Progenitor cell of endocrine pancreas (in vitro differentiated cells): Measurements from ENCODE around the gene KRTAP5-5. TPM values are rescaled to one million over a fixed set of nuclear protein-coding genes. Genes with fewer than 3 reads are reported as not detected.
"Not testable (repeated sequence)": the region's sequence is repeated elsewhere in the genome, so short reads cannot be mapped to it uniquely, and the experiment has no call there.

Experiments
- DNase-seq: peaks from one replicate; pipeline ENCODE4 v3.0.0; 2021; ENCODE audit warnings: low spot score; ENCODE audit not compliant: unreplicated experiment
- H3K27ac Mint-ChIP-seq: 2 replicates; pipeline ENCODE4 v1.8.0; 2021; ENCODE audit warnings: mild to moderate bottlenecking, moderate library complexity, mixed read lengths
- H3K27me3 Mint-ChIP-seq: 2 replicates; pipeline ENCODE4 v1.8.0; 2021; ENCODE audit warnings: mixed read lengths
- H3K36me3 Mint-ChIP-seq: 2 replicates; pipeline ENCODE4 v1.8.0; 2022; ENCODE audit warnings: mixed read lengths; ENCODE audit not compliant: insufficient read depth
- H3K4me1 Mint-ChIP-seq: 2 replicates; pipeline ENCODE4 v1.8.0; 2021; ENCODE audit warnings: low read depth, mixed read lengths
- H3K4me3 Mint-ChIP-seq: 2 replicates; pipeline ENCODE4 v1.8.0; 2021; ENCODE audit warnings: low read depth, mild to moderate bottlenecking, moderate library complexity, mixed read lengths
- H3K9me3 Mint-ChIP-seq: 2 replicates; pipeline ENCODE4 v1.8.0; 2021; ENCODE audit warnings: low read depth, mixed read lengths
- total RNA-seq: library from RNA; stranded (reverse); gene quantifications from 2 replicates; pipeline ENCODE4 v1.2.1, GENCODE V29; 2021
- TF ChIP-seq, protein P1 (sequence below): fragments of 200-600 bp; sonication (generic); IDR thresholded peaks from one replicate; pipeline ENCODE4 v1.5.0; 2021; ENCODE audit warnings: antibody characterized with exemption, mild to moderate bottlenecking; ENCODE audit not compliant: unreplicated experiment

KRTAP5-5 gene
- total RNA-seq, 1 donor from 2014 or later, result not detected

DNA sequence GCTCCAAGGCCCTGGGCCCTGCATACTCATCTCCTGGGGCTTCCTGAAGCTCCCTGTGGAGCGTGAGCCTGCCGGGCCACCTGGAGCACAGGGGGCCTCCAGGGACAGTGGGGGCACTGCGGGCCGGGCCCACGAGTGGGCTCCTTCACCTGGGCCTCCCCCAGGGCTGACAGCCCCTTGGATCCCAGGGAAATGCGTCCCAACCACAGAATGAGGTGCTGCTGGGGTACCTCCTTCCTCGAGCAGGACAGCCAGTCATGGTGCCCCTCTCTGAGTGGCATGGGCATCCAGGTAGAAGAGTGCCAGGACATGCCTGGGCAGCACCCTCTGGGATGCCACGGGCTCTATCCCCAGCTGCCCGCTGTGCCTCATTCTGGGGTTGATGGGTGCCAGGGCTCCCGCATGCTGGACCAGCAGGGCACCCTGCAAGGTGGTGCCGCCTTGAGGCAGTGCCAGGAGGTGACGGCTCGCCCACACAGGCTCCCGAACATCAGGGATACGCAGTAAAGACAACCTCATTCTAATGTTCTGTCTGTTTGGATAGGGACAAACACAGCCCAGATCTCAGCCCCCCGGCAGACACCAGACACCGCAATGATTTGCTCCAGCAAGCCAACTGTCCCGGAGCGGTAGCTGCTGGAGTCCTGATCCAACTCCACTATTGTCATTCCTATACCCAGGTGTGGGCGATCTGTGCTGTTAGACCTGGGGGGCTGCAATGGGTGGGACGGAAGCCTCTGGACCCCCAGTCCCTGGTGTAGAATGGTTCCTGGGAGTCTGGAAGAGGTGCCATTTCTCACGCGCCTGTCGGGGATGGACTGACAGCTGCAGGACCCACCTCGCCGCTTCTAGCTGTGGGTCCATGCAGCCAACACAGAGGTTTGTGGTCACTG is 25.8 kb downstream of the KRTAP5-5 start:
- TF ChIP-seq, protein P1, sequence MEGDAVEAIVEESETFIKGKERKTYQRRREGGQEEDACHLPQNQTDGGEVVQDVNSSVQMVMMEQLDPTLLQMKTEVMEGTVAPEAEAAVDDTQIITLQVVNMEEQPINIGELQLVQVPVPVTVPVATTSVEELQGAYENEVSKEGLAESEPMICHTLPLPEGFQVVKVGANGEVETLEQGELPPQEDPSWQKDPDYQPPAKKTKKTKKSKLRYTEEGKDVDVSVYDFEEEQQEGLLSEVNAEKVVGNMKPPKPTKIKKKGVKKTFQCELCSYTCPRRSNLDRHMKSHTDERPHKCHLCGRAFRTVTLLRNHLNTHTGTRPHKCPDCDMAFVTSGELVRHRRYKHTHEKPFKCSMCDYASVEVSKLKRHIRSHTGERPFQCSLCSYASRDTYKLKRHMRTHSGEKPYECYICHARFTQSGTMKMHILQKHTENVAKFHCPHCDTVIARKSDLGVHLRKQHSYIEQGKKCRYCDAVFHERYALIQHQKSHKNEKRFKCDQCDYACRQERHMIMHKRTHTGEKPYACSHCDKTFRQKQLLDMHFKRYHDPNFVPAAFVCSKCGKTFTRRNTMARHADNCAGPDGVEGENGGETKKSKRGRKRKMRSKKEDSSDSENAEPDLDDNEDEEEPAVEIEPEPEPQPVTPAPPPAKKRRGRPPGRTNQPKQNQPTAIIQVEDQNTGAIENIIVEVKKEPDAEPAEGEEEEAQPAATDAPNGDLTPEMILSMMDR, result no peak
- H3K4me1 Mint-ChIP-seq, result peaks cover 25% of the 10 kb centered on the region
- no peak overlapping the region for H3K27ac Mint-ChIP-seq
- peaks cover 11% of the 10 kb centered on the region for H3K27me3 Mint-ChIP-seq
- H3K4me3 Mint-ChIP-seq, result no peak overlapping the region
- no peak for DNase-seq
- H3K9me3 Mint-ChIP-seq, result no peaks in the 10 kb centered on the region
- no peaks in the 10 kb centered on the region for H3K36me3 Mint-ChIP-seq

DNA sequence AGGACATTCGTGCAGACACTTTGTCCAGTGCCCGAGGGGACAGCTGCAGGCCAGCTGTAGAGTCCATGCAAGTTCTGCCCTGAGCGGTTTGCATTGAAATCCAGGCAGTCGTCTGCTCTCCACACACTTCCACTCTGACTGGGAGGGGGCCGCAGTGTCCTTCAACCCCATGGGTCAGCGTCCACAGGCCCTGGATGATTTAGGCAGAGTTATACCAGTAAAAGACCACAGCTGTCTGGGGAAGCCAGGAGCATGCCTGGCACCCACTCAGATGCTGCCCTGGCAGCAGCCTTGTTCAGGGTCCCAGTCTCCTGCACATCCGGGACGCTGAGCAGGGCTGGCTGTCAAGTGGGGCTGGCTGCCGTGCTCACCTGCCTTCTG is 26.5 kb downstream of the KRTAP5-5 start:
- no peak overlapping the region for H3K4me3 Mint-ChIP-seq
- no peak for DNase-seq
- no peaks in the 10 kb centered on the region for H3K36me3 Mint-ChIP-seq
- peaks cover 7% of the 10 kb centered on the region for H3K27me3 Mint-ChIP-seq
- no peak overlapping the region for H3K27ac Mint-ChIP-seq
- H3K9me3 Mint-ChIP-seq, result no peaks in the 10 kb centered on the region
- peaks cover 29% of the 10 kb centered on the region for H3K4me1 Mint-ChIP-seq
- TF ChIP-seq, protein P1, result no peak

DNA sequence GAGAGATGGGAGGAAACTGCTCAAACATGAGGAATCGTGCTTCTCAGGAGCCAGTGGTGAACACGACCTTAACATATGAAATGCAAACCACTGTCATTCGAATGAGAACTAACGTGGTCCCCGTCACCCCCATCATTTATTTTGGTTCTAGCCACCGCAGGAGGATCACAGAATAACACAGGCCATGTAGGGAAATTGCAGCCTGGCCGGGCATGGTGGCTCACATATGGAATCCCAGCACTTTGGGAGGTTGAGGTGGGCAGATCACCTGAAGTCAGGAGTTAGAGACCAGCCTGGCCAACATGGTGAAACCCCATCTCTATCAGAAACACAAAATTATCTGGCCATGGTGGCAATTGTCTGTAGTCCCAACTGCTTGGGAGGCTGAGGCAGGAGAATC is 27.1 kb downstream of the KRTAP5-5 start:
- H3K36me3 Mint-ChIP-seq, result no peaks in the 10 kb centered on the region
- peaks cover 32% of the 10 kb centered on the region for H3K4me1 Mint-ChIP-seq
- no peak overlapping the region for H3K4me3 Mint-ChIP-seq
- TF ChIP-seq, protein P1, result no peak
- H3K27ac Mint-ChIP-seq, result peak overlapping the region; percentile 74
- H3K9me3 Mint-ChIP-seq, result no peaks in the 10 kb centered on the region
- peaks cover 2% of the 10 kb centered on the region for H3K27me3 Mint-ChIP-seq
- DNase-seq, result no peak

DNA sequence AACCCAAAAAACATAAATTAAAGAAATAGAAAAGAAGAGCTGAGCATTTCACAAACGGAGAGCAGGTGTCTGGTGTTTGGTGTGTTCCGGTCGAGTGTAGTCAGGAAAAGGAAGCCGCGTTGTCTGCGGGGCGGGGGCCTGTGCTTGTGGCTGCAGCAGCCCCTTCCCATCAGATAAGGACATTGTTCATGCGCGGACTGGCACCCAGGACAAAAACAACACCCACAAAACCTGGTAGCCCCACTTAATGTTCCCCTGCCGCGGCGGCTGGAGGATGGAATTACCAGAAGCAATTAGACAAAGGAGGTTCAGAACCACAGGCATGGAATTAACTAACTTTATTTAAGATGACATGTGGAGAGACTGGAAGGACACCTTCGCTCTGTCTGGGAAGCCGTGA is 29.9 kb downstream of the KRTAP5-5 start:
- no peaks in the 10 kb centered on the region for H3K36me3 Mint-ChIP-seq
- TF ChIP-seq, protein P1, result no peak
- no peaks in the 10 kb centered on the region for H3K9me3 Mint-ChIP-seq
- peak overlapping the region; percentile 92 for H3K27ac Mint-ChIP-seq
- H3K4me1 Mint-ChIP-seq, result peaks cover 33% of the 10 kb centered on the region
- H3K27me3 Mint-ChIP-seq, result no peaks in the 10 kb centered on the region
- DNase-seq, result no peak
- H3K4me3 Mint-ChIP-seq, result no peak overlapping the region

DNA sequence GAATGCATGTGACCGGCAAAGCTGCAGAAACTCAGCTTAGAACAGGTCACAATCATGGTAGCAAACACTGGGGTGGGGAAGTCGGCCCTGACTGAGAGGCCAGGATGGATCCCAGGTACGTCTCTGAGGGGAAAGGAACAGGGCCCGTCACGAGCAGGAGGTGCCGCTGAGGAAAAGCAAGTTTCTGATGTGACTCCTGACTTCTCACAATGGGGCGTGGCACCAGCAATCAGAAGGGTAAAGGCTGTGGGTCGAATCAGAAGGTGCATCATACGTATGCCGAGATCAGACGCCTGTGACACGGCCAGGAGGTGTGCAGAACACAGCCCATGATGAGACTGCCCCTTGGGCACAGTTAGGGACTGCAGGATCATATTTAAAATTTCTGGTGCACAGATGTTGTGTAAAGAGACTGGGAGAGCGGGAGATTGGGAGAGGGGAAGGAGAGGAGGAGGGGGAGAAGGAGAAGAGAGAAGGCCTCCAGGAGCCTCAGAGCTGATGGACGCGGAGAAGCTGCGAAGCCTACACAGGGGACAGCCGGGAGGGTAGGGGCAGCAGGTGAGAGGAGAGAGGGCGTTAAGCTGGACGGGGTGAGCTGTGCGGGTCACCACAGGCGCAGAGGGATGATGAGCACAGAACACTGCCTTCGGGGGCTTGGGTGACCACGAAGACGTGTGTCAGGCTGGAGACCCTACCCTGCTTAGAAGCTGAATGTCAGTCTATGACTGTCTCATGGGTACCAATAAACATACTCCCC is 30.7 kb downstream of the KRTAP5-5 start:
- peak overlapping the region; percentile 22 for H3K4me3 Mint-ChIP-seq
- no peak for DNase-seq
- H3K9me3 Mint-ChIP-seq, result no peaks in the 10 kb centered on the region
- H3K27ac Mint-ChIP-seq, result peak overlapping the region; percentile 92
- H3K36me3 Mint-ChIP-seq, result no peaks in the 10 kb centered on the region
- peaks cover 29% of the 10 kb centered on the region for H3K4me1 Mint-ChIP-seq
- H3K27me3 Mint-ChIP-seq, result no peaks in the 10 kb centered on the region
- TF ChIP-seq, protein P1, result no peak

DNA sequence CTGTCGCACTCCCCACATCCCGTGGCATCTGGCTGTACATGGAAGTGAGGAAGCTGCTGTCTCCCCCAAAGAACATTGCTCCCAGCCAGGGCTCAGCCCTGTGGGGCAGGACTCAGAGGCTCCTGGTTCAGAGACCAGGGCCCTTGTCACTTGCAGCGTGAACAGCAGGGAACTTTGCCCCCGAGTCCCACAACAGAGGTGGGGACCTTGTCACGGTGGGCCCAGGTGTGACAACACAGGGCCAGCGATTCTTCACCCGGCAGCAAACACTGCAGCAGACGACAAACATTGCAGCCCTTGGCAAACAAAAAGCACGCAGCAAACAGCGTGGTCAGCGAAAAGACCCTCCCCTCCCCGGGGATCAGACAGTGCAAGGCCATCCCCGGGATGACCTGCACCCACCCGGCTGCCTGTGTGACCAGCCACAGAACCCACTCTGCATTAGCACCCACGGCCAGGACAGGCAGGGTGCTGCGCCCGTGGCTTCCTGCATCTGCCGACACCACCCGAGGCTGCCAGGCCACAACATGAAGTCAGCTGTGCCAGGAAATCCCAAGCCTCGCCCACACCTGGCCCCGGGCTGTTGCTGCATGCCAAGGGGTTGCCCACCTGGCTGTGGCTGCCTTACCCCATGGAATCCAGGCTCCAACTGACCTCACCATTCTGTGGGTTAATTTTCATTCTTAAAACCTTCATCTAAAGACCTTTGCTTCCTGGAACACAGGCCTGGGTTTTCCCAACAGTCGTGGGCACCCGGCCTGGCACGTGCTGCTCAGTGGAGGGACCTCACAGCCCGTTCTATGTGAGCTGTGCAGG is 32.1 kb downstream of the KRTAP5-5 start:
- H3K27ac Mint-ChIP-seq, result peak overlapping the region; percentile 96
- H3K4me1 Mint-ChIP-seq, result peaks cover 30% of the 10 kb centered on the region
- not testable (repeated sequence) for H3K9me3 Mint-ChIP-seq, DNase-seq, H3K27me3 Mint-ChIP-seq, H3K36me3 Mint-ChIP-seq
- H3K4me3 Mint-ChIP-seq, result peak overlapping the region; percentile 16

DNA sequence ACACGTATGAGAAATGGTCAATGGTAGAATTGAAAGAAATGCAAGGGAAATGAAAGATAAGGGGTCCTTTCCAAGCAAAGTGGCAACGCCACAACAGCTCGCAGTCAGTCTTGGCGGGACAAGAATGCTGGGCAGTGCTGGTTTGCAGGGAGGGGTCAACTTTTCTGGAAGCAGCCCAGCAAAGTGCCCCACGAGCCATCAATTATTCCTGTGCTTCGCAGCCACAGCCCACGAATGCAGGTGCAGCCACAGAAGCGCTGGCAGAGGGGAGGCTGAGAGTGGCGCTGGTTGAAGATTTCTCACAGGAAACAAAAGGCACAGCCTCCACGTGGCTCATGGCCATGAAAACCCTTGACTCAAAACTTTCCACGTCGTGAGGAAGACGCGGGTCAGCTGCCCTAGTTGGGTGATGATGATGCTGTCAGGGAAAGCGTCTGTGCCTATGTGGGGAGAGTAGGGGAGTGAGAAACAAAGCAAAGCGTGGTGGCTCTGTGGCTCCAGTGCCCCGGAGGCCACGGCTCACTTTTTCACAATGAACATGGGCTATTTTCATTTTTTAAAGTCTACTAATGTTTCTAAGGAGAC is 33.2 kb downstream of the KRTAP5-5 start:
- H3K9me3 Mint-ChIP-seq, H3K36me3 Mint-ChIP-seq, H3K27me3 Mint-ChIP-seq, H3K27ac Mint-ChIP-seq, DNase-seq, H3K4me3 Mint-ChIP-seq: not testable (repeated sequence)
- H3K4me1 Mint-ChIP-seq, result peaks cover 31% of the 10 kb centered on the region
